ENCODE data around the gene TOX4.
"Not testable (repeated sequence)": the region's sequence is repeated elsewhere in the genome, so short reads cannot be mapped to it uniquely, and the experiment has no call there.

Gene TOX4

DNA sequence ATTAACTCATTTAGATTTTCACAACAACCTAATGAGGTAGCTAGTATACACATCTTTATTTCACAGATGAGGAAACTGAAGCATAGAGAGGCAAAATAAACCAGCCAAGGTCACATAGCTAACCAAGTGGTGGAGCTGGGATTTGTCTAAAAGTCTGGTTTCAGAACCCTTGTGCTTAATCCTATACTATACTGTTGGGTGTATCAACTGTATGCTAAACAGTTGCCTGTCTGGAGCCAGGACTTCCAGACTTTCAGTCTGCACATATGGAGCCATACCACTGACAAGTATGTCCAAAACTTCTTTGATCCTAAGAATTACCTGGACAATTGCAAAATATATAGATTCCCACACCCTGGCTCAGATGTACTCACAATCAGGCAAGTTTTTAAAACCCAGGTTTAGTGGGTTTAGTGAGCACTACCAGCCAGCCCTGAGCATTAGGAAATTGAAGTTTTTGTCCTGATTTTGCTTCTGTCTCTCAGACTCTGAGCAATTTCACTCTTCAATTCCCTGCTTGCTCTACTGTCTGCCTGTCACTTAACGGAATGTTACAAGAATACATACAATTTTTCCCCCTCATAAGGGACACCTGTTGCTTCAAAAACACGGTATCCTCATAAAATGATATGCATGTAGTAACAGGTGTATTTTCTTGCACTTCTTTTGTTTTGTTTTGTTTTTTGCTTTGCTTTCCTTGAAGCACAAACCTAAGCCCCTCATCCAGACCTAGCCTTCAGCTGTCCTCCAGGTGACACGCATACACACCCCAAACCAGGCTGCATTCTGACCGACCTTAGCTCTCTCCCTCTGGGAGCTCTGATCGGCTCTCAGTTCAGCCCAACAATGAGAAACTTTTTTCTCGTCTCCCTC, 58.8 kb downstream of the TOX4 start:
- DNase-seq (ENCODE audit: low read depth in 2 of 2): no peak

DNA sequence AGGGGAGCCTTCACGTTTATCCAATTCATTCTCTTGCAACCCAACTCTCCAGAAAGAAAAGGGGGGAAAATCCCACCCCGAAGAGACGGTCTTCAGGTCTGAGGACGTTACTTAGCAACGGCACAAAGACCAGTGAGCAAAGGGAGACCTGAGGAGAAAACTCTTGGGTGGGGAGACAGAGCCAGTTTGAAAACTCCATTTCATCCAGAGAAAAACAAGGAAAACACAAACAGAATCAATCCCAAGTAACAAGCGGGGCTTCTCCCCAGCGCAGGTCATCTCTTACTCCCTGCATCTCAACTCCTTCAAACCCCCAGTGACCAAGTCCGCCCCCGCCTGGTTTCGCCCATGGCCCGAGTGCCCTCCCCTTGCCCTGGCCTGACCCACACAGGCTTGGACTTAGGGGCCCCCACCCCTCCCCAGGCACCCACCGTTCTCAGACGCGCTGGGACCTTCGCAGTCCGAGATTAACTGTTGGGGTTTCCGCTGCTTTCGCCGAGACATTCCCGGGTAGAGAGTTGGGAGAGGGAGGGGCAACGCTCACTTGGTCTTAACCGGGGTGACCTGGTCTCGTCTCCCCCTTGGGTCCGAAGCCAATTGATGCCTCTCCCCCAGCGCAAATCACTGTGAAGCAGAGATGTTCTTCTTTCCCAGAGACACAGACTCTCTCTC, 59.6 kb downstream of the TOX4 start:
- DNase-seq (ENCODE audit: low read depth in 2 of 2): no peak

- no peak for DNase-seq (ENCODE audit: low read depth in 2 of 2)
These were observed 60.1 kb downstream of the TOX4 start for GRCh38 chr14:21537090-21537424.

DNA sequence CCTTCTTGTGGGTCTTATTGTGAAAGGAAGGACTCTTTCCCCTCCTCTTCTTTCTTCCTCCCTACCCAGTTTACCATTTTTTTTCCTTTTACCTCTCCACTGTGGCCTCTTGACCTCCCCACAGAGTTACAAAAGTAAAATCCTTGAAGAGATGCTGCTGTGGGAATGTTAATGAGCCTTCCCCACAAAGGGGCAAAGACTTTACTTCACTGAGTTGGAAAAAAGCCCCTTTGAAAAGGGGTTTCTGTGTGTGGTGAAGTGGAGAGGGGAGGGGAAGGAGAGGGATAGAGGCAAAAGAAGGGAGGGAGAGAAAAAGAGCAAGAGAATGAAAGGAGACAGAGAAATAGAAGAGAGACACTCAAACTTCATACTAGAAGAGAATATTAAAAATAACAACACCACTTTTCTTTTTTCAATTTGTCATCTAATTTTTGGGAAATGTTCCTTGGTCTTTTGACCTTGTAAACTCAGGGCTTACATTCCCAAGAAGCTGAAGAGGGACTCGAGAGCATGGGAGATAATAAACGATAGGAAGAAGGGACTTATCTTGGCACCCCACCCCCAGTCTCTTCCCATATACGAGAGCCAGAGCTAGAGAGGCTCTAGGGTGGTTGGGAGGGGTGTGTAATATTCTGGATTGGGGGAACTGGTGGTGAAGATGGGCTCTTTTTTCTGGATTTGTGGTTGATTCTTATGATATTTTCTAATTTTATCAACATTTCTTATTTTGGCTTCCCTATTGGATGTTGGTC, 62.4 kb downstream of the TOX4 start:
- no peak for DNase-seq (ENCODE audit: low read depth in 2 of 2)

- DNase-seq (ENCODE audit: low read depth in 2 of 2): no peak
These were observed 64.5 kb downstream of the TOX4 start for GRCh38 chr14:21541413-21542074.

GRCh38 chr14:21543521-21543960, 66.5 kb downstream of the TOX4 start:
- no peak for DNase-seq (ENCODE audit: low read depth in 2 of 2)

DNA sequence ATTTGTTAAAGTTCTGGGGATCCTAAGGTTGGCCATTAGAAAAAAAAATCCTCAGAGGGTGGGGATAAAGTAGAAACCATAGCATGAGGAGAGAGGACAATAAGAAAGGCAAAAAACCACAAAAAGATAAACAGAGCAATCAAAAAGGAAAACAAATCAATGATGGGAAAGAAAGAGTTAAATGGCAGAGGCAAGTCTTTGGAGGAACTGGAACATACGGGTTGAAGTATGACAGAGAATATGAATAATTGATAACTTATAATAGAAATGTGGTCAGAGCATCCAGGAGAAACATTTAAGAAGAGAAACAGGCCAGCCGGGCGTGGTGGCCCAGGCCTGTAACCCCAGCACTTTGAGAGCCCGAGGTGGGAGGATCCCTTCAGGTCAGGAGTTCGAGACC, 67.0 kb downstream of the TOX4 start:
- no peak for DNase-seq (ENCODE audit: low read depth in 2 of 2)

GRCh38 chr14:21544588-21544987, 67.6 kb downstream of the TOX4 start:
- DNase-seq (ENCODE audit: low read depth in 2 of 2): not testable (repeated sequence)

Measured in stimulated activated CD4-positive, alpha-beta T cell treated with anti-CD3 and anti-CD28 coated beads, Interleukin-12 subunit alpha, Interleukin-12 subunit beta, amount 100 ng/mL, for 24 hours (primary cell).